Gastrocnemius medialis (tissue), 4 donors: ENCODE results near the gene SIRPD.

ENCODE experiments used
- POLR2A ChIP-seq, 2 donors: fragments of 450-650 bp; IDR thresholded peaks; one replicate each; pipeline ENCODE4 v1.6.1; 2017; ENCODE audit warnings: antibody characterized with exemption in 2 of 2, mild to moderate bottlenecking in 2 of 2, moderate library complexity in 2 of 2
- TF ChIP-seq, protein P1 (sequence below), 5 experiments: fragments of 450-650 bp in 3 of 5; fragments of 200-600 bp in 2 of 5; sonication (generic) in 2 of 5; IDR thresholded peaks in 4 of 5; conservative IDR thresholded peaks in 1 of 5; 1 replicate in 4 of 5; 2 replicates in 1 of 5; pipeline ENCODE4 v1.5.1; 2016 to 2019; ENCODE audit warnings: antibody characterized with exemption in 5 of 5, mild to moderate bottlenecking in 3 of 5, moderate library complexity in 3 of 5

DNA sequence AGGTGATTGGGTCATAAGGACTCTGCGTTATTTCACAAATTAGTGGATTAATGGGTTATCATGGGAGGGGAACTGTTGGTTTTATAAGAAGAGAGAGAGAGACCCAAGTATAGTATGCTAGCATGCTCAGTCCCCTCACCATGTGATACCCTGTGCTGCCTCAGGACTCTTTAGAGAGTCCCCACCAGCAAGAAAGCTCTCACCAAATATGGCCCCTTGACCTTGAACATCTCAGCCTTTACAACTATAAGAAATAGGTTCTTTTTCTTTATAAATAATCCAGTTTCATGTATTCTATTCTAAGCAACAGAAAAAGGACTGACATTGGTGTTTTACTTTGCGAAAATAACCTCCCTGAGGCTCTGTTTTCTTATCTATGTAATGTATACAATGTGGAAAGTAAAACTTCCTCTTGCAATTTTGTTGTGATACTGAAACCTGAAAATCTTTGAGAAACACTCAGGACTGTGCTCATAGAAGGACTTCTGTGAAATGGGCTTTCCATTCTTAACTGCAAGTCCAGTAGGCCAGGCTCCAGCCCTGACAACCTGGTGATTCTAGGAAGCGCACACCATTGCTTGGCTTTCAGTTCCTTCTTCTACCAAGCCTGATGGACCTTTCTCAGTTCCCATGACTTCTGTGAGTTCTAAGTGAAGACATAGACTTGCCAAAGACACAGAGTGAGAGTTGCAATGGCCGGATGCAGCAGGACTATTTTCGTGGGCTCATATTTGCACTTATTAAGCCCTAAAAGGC, 21.9 kb downstream of the SIRPD start:
- TF ChIP-seq, protein P1, sequence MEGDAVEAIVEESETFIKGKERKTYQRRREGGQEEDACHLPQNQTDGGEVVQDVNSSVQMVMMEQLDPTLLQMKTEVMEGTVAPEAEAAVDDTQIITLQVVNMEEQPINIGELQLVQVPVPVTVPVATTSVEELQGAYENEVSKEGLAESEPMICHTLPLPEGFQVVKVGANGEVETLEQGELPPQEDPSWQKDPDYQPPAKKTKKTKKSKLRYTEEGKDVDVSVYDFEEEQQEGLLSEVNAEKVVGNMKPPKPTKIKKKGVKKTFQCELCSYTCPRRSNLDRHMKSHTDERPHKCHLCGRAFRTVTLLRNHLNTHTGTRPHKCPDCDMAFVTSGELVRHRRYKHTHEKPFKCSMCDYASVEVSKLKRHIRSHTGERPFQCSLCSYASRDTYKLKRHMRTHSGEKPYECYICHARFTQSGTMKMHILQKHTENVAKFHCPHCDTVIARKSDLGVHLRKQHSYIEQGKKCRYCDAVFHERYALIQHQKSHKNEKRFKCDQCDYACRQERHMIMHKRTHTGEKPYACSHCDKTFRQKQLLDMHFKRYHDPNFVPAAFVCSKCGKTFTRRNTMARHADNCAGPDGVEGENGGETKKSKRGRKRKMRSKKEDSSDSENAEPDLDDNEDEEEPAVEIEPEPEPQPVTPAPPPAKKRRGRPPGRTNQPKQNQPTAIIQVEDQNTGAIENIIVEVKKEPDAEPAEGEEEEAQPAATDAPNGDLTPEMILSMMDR (IDR thresholded peaks at IDR 0.05 in 4 of 5, conservative IDR thresholded peaks at IDR 0.05 in 1 of 5), result no peak
- no peak for TF ChIP-seq POLR2A (IDR thresholded peaks at IDR 0.05)
